Skeletal muscle tissue (tissue), 4 donors: ENCODE results near the gene TMEM181. TPM values are rescaled to one million over a fixed set of nuclear protein-coding genes. Genes with fewer than 3 reads are reported as not detected.

ENCODE experiments used
- H3K27ac ChIP-seq: one replicate; pipeline ENCODE4 v1.7.0; 2013; ENCODE audit warnings: mild to moderate bottlenecking, low read depth, low read length, inconsistent platforms
- H3K27me3 ChIP-seq, 3 donors: one replicate each; pipeline ENCODE4 v1.7.0; 2013; ENCODE audit warnings: low read length in 3 of 3; ENCODE audit not compliant: control insufficient read depth in 3 of 3, insufficient read depth in 3 of 3
- H3K36me3 ChIP-seq, 3 donors: one replicate each; pipeline ENCODE4 v1.7.0; 2013; ENCODE audit warnings: low read length in 3 of 3; ENCODE audit not compliant: control insufficient read depth in 3 of 3, insufficient read depth in 3 of 3
- H3K4me1 ChIP-seq, 3 donors: one replicate each; pipeline ENCODE4 v1.7.0; 2013; ENCODE audit warnings: low read length in 3 of 3, mild to moderate bottlenecking in 3 of 3; ENCODE audit not compliant: control insufficient read depth in 3 of 3, insufficient read depth in 3 of 3
- H3K4me3 ChIP-seq, 3 donors: one replicate each; pipeline ENCODE4 v1.7.0; 2013; ENCODE audit warnings: low read length in 3 of 3
- H3K9ac ChIP-seq, 3 donors: one replicate each; pipeline ENCODE4 v1.7.0; 2013; ENCODE audit warnings: low read length in 3 of 3, mild to moderate bottlenecking in 3 of 3, moderate library complexity in 2 of 3, low read depth in 1 of 3
- H3K9me3 ChIP-seq, 3 donors: one replicate each; pipeline ENCODE4 v1.7.0; 2013; ENCODE audit warnings: low read length in 3 of 3; ENCODE audit not compliant: control insufficient read depth in 3 of 3
- total RNA-seq: library from RNA; depleted of rRNA; stranded (reverse); fragments of >200 nt; gene quantifications from one replicate; pipeline ENCODE4 v1.2.3, GENCODE V29; 2014
- donor health status: Osteomylitis.

TMEM181 gene
- total RNA-seq, 1 donor from 2014 or later, result 17.2 TPM

GRCh38 chr6:158568549-158568948 is 8.7 kb downstream of the TMEM181 start:
- no peak overlapping the region for H3K9ac ChIP-seq
- peaks cover 0 to 2% (median under 1%) of the 10 kb centered on the region in 3 donors for H3K36me3 ChIP-seq
- H3K27me3 ChIP-seq, result no peaks in the 10 kb centered on the region
- no peak overlapping the region for H3K27ac ChIP-seq
- H3K9me3 ChIP-seq, result no peaks in the 10 kb centered on the region
- no peak overlapping the region for H3K4me3 ChIP-seq
- H3K4me1 ChIP-seq, result peaks cover 0 to 5% (median 3%) of the 10 kb centered on the region in 3 donors

- H3K27me3 ChIP-seq, result no peaks in the 10 kb centered on the region
These were observed 9.1 kb downstream of the TMEM181 start for GRCh38 chr6:158569036-158569435.

GRCh38 chr6:158570681-158570962 is 10.7 kb downstream of the TMEM181 start:
- peaks cover 0 to 3% (median 3%) of the 10 kb centered on the region in 3 donors for H3K4me1 ChIP-seq
- H3K4me3 ChIP-seq, result no peak overlapping the region
- no peaks in the 10 kb centered on the region for H3K9me3 ChIP-seq
- peaks cover 0 to 4% (median 2%) of the 10 kb centered on the region in 3 donors for H3K36me3 ChIP-seq
- no peak overlapping the region for H3K27ac ChIP-seq
- no peaks in the 10 kb centered on the region for H3K27me3 ChIP-seq
- no peak overlapping the region for H3K9ac ChIP-seq

More at GRCh38 chr6:158569036-158569435, 9.1 kb downstream of the TMEM181 start:
- Histone ChIP-seq H3K4me1 (peaks cover 0 to 3% (median 3%) of the 10 kb centered on the region in 3 donors), H3K9ac (no peak overlapping the region), H3K4me3 (no peak overlapping the region), H3K36me3 (peaks cover 0 to 2% (median 2%) of the 10 kb centered on the region in 3 donors), H3K9me3 (no peaks in the 10 kb centered on the region), H3K27ac (no peak overlapping the region)

GRCh38 chr6:158571826-158572652 is 12.1 kb downstream of the TMEM181 start:
- H3K9ac ChIP-seq, result no peak overlapping the region
- peaks cover 3% of the 10 kb centered on the region in 3 donors for H3K4me1 ChIP-seq
- no peak overlapping the region for H3K27ac ChIP-seq

GRCh38 chr6:158572653-158573541 is 13.0 kb downstream of the TMEM181 start:
- no peak overlapping the region for H3K27ac ChIP-seq
- H3K9ac ChIP-seq, result no peak overlapping the region
- H3K36me3 ChIP-seq, result peaks cover 0 to 4% (median 2%) of the 10 kb centered on the region in 3 donors
- H3K9me3 ChIP-seq, result no peaks in the 10 kb centered on the region
- no peaks in the 10 kb centered on the region for H3K27me3 ChIP-seq
- no peak overlapping the region for H3K4me3 ChIP-seq
- peaks cover 3% of the 10 kb centered on the region in 3 donors for H3K4me1 ChIP-seq

More at GRCh38 chr6:158571826-158572652, 12.1 kb downstream of the TMEM181 start:
- no peaks in the 10 kb centered on the region for H3K27me3 ChIP-seq
- H3K4me3 ChIP-seq, result no peak overlapping the region
- H3K36me3 ChIP-seq, result peaks cover 0 to 4% (median 2%) of the 10 kb centered on the region in 3 donors
- no peaks in the 10 kb centered on the region for H3K9me3 ChIP-seq

- H3K27ac ChIP-seq, result no peak overlapping the region
- peaks cover 3% of the 10 kb centered on the region in 3 donors for H3K4me1 ChIP-seq
- H3K4me3 ChIP-seq, result no peak overlapping the region
- H3K36me3 ChIP-seq, result peaks cover 0 to 4% (median 2%) of the 10 kb centered on the region in 3 donors
- no peaks in the 10 kb centered on the region for H3K9me3 ChIP-seq
- H3K27me3 ChIP-seq, result no peaks in the 10 kb centered on the region
- H3K9ac ChIP-seq, result no peak overlapping the region
These were observed 13.6 kb downstream of the TMEM181 start for GRCh38 chr6:158573542-158573931.

- Histone ChIP-seq H3K4me3 (no peak overlapping the region), H3K36me3 (peaks cover 0 to 4% (median 2%) of the 10 kb centered on the region in 3 donors), H3K27ac (no peak overlapping the region), H3K9me3 (no peaks in the 10 kb centered on the region), H3K4me1 (peaks cover under 1 to 3% (median 3%) of the 10 kb centered on the region in 3 donors), H3K9ac (no peak overlapping the region), H3K27me3 (no peaks in the 10 kb centered on the region)
These were observed 14.9 kb downstream of the TMEM181 start for GRCh38 chr6:158574800-158575199.

- H3K27ac ChIP-seq, result no peak overlapping the region
- no peak overlapping the region for H3K4me3 ChIP-seq
- H3K36me3 ChIP-seq, result peaks cover 0 to 4% (median 2%) of the 10 kb centered on the region in 3 donors
- H3K9ac ChIP-seq, result no peak overlapping the region
- peaks cover 0 to 3% (median 3%) of the 10 kb centered on the region in 3 donors for H3K4me1 ChIP-seq
- H3K27me3 ChIP-seq, result no peaks in the 10 kb centered on the region
- no peaks in the 10 kb centered on the region for H3K9me3 ChIP-seq
These were observed 15.7 kb downstream of the TMEM181 start for GRCh38 chr6:158575550-158575949.

- peaks cover 0 to 2% (median 0%) of the 10 kb centered on the region in 3 donors for H3K4me1 ChIP-seq
- no peak overlapping the region for H3K27ac ChIP-seq
- peaks cover 25 to 36% (median 35%) of the 10 kb centered on the region in 3 donors for H3K36me3 ChIP-seq
- no peaks in the 10 kb centered on the region for H3K27me3 ChIP-seq
- H3K9me3 ChIP-seq, result no peaks in the 10 kb centered on the region
- no peak overlapping the region for H3K9ac ChIP-seq
- no peak overlapping the region for H3K4me3 ChIP-seq
These were observed 24.4 kb downstream of the TMEM181 start for GRCh38 chr6:158584236-158584651.
